ENCODE measurements around the gene TDRKH.

Gene TDRKH

DNA sequence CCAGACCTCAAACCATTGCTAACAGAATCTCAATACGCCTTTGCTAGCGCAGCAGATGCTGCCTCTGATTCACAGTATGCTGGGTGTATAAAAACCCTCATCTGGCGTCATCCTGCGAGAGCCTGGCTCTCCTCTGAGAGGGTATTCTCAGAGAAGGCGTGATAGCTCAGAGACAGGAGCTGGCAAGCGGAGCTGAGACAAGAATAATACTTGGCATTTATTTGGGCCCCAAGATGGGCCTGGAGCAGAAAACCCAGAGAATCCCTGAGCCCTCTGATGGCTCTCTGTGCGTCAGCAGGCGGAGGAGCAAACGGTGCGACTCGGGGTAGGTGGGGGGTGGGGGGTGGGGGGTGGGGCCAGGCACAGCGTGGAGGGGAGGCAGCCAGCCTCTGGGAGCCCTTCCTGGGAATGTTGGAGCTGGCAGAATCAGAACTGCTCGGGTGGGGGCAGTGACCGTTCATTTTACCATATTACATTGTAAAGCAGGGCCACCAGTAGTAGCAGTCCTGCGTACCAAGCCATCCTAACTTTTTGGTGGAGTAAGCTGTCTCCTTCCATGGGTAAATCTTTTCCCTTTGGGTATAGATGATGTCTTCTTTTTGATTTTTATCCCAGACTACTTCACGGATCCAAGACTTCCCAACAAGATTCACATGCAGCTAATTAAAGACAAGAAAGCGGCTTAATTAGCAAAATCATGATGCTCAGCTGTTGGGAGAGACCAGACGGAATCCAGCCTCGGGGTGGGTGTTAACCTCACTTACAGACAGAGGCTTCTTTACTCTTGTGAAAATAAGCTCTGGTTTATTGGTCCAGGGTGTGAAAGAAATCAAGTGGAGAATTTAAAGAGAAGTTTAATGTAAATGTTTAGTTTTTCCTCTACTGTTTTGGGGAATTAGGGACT lies 61.9 kb downstream of the TDRKH start:
- no peak overlapping the region for H3K27ac ChIP-seq
- TF ChIP-seq, protein P1, sequence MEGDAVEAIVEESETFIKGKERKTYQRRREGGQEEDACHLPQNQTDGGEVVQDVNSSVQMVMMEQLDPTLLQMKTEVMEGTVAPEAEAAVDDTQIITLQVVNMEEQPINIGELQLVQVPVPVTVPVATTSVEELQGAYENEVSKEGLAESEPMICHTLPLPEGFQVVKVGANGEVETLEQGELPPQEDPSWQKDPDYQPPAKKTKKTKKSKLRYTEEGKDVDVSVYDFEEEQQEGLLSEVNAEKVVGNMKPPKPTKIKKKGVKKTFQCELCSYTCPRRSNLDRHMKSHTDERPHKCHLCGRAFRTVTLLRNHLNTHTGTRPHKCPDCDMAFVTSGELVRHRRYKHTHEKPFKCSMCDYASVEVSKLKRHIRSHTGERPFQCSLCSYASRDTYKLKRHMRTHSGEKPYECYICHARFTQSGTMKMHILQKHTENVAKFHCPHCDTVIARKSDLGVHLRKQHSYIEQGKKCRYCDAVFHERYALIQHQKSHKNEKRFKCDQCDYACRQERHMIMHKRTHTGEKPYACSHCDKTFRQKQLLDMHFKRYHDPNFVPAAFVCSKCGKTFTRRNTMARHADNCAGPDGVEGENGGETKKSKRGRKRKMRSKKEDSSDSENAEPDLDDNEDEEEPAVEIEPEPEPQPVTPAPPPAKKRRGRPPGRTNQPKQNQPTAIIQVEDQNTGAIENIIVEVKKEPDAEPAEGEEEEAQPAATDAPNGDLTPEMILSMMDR (conservative IDR thresholded peaks at IDR 0.05), result no peak
- TF ChIP-seq ZFX (IDR thresholded peaks at IDR 0.05), result no peak

DNA sequence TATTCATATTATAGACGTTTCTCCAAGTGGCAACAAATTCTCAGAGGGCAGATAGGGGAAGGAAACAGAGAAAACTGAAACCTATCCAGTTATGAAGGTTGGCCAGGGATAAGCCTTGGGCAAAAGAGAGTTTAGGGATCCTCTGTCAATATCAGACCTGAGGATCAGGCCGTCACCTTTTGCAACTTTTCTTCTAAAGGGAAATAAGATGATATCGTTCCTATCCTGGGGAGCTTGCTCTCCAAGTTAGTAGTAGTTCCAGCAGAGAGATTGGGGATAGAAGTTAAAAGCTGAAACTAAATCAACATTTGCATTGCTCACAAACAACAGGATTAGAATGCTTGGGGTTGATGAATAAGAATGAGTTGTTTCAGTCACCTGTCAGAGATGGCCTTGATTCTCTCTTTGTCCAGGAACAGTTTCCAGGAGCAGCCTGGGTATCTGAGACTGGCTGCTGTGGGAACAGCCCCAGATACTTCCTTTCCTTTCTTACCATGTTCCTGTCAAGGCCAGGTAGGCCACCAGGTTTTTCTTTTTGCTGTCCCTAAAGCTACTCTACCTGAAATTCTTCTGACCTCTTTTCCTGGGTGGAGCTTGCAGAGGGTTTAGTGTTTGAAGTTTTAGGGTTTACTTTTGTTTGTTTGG lies 66.5 kb downstream of the TDRKH start:
- H3K27ac ChIP-seq, result no peak overlapping the region
- TF ChIP-seq, protein P1 (conservative IDR thresholded peaks at IDR 0.05), result no peak
- TF ChIP-seq ZFX (IDR thresholded peaks at IDR 0.05), result no peak
